ENCODE data around the gene PI4KB.

GRCh38 chr1:151273924-151274466 lies 53.2 kb downstream of the PI4KB start:
- TF ChIP-seq CTCF (IDR thresholded peaks at IDR 0.05; ENCODE audit: low read depth, low read length, missing input control): no peak
- no peak for TF ChIP-seq SP1 (IDR thresholded peaks at IDR 0.05)
- no peak for TF ChIP-seq RAD21 (IDR thresholded peaks at IDR 0.05)
